GM12892 (cell line): ENCODE data around the gene FBXL17.
"Not testable (repeated sequence)": the region's sequence is repeated elsewhere in the genome, so short reads cannot be mapped to it uniquely, and the experiment has no call there.

Experiments used
- POLR2A ChIP-seq: IDR thresholded peaks from 2 replicates; pipeline ENCODE4 v1.6.1; 2011; ENCODE audit warnings: low read depth, low read length, control low read depth
- POLR2AphosphoS5 ChIP-seq: IDR thresholded peaks from 2 replicates; pipeline ENCODE4 v1.6.1; 2011; ENCODE audit warnings: low read depth, low read length, control low read depth
- TAF1 ChIP-seq: IDR thresholded peaks from 2 replicates; pipeline ENCODE4 v1.6.1; 2011; ENCODE audit warnings: low read depth, mild to moderate bottlenecking, control low read depth, low read length, borderline replicate concordance

DNA sequence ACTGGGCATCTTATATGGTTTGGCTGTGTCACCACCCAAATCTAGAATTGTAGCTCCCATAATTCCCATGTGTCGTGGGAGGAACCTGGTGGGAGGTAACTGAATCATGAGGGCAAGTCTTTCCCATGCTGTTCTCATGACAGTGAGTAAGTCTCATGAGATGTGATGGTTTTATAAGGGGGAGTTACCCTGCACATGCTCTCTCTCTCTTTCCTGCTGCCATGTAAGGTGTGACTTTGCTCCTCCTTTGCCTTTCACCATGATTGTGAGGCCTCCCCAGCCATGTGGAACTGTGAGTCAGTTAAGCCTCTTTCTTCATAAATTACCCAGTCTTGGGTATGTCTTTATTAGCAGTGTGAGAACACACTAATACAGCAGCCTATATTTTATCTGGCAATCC is 229.0 kb downstream of the FBXL17 start:
- not testable (repeated sequence) for TF ChIP-seq POLR2A, POLR2AphosphoS5, TAF1
